Activated CD4-positive, CD25-positive, alpha-beta regulatory T cell treated with anti-CD3 and anti-CD28 coated beads, Interleukin-2, amount 50 U/mL, for 72 hours (primary cell): Measurements from ENCODE around the gene ATXN7L1.

ENCODE experiments used
- DNase-seq: peaks from one replicate; pipeline ENCODE4 v3.0.0; 2021

Gene ATXN7L1

DNA sequence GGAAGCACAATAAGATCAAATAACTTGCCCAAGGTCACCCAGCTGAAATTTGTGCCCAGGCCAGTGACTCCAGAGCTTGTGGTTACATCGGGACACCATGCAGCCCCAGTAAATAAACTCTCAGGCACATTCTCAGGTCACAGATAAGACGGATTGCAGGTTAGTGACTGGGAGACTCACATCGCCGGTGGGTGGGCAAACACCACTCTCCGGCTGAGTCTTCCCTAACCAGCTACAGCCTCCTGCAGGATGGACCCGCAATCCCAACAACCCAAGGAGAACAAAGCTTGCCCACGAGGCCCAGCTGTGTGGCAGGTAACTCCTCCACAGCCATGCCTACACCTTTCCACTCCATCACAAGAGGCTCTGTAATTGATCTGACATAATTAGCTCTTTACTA is 213.4 kb downstream of the ATXN7L1 start:
- no peak for DNase-seq

DNA sequence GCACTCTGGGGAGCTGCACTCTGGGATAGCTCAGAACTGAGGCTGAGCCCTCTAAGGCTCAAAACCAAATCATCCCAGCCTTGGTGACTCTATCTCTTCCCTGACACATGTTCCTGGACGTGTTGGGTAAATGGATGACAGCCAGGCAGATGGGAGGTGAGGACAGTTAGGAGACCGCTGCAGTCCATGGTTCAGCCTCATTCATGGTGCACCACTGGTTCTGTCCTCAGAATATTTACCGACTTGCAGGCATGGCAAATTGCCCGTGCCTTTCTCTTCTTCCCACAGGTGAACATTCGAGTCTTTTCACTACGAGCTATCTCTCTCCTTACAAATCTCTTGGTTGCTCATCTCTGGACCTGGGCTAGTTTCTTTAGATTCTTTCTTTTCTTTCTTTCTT is 214.8 kb downstream of the ATXN7L1 start:
- DNase-seq = no peak

DNA sequence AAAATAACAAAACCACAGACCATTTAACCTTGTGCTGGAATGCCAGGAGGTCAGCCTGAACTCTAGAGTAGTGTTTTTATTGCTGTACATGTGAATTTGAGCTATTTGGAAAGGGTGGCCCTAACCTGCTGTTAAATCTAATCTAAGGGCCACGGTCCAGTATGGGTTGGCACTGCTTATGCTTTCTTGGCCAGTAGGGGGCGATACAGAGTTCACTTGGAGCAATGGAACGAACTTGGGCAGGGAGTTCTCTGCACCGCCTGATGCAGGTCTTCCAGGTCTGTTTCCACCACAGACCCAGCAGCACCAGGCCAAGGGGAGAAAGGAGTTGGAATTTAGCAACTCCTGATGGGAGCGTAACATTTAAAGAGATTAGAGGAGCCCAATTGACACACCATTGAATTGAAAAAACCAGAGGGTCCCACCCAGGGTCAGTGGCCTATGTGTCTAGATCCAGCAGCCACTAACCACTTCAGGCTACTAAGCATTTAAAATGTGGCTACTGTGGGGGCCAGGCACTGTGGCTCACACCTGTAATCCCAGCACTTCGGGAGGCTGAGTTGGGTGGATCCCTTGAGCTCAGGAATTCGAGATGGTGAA is 219.4 kb downstream of the ATXN7L1 start:
- DNase-seq = peak; percentile 79

DNA sequence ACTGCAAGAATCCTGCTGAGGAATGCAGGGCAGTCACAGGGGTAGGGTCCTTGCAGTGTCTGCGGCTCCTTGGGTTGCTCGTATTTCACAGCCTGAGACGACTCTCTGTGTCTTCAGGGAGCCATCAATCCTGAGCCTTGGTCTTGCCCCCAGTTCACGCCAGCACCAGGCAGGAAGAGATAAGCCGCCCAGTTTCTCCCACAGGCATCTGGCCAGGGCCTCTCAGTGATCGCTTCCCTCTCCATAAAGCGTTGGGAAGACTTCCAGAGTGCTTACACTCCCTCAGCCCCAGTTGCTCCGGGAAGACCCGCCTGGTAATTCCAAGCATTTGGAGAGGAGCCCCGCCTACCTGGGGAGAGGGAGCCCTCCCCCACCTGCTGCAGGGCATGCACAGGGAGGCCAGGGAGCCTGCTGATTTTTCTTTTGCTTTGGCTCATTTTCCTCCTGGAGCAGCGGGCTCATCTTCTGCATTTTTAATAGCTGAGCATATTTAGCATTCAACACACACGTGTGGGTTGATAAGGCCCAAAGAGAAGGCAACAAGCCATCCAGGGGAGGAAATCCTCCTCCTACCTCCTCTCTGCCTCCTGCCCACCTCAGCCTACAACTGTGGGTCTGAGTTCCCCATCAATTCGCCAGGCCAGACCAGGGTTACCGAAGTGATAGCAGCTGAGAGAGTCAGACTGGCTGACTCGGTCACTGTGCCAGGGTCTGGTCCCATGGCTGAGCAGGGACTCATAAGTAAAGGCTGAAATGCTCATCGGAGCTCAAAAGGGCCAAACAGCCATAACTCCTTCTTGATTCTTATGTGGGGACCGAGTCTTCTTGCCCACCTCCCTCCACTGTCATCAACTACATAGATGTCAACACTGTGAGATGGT is 220.7 kb downstream of the ATXN7L1 start:
- no peak for DNase-seq

DNA sequence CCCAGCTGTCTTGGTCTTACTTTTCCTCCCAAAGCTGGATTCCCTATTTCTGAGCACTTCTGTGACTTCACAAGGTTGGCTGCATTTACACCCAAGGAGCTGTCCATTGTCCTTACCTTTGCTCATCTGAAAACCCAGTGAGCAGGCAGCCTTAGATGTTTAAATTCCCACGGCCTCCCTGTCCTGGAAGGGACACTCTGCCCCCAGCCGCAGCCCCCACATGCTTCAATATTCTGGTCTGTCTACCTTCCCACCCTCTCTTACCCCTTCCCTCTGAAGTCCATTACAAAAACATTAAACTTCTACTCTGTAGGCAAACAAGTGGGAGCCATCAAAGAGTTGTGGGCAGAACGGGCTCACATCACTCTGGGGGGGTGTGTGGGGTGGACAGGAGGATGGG is 221.3 kb downstream of the ATXN7L1 start:
- no peak for DNase-seq

DNA sequence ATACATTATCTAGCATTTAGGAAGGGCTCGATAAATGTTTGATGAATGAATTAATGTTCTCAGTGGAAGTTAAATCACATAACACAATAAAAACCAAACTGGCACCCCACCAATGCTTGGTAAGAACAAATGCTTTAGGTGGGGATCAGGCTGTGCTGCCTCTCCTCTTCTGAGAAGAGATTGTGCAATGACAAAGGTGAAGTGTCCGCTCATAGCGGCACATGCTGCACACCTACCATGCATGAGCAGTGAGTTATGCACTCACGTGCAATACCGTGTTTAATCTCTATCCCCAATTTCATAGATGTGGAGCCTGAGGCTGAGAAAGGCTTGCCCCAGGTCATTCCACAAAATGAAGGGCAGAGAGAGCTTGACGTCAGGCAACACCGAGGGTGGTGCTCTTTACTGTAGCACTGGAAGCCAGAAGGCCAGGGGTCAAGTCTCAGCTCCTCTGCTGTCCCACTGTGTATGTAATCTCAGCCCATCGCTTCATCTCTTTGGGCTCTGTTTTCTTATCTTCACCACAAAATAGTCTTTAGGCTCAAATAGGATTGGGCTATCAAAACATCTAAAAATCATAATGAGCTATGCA is 222.2 kb downstream of the ATXN7L1 start:
- DNase-seq = no peak

DNA sequence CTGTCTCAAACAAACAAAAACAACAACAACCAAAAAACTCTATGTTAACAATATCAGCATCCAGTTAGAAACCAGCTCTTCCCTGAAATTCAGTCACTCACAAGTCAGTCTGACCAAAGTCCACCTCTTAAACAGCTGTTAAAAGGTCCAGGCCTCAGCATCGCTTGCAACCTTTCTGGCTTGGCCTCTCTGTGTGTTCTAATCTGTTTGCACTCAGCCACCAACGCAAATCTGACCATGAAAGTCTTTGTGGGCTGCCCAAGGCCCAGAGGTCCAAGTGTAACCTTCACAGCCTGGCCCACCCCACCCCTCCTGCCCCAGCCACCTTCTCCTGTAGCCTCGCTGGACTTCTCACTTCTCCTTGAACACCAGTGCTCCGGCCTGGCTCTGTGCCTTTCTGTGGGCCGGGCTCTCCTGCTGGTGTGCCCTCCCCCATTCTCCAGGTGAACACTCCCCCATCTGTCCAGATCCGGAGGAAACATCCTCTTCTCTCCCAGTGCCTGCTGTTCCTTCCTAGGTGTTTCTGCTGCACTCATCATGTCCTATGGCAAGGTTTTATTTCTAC is 222.9 kb downstream of the ATXN7L1 start:
- DNase-seq = no peak

DNA sequence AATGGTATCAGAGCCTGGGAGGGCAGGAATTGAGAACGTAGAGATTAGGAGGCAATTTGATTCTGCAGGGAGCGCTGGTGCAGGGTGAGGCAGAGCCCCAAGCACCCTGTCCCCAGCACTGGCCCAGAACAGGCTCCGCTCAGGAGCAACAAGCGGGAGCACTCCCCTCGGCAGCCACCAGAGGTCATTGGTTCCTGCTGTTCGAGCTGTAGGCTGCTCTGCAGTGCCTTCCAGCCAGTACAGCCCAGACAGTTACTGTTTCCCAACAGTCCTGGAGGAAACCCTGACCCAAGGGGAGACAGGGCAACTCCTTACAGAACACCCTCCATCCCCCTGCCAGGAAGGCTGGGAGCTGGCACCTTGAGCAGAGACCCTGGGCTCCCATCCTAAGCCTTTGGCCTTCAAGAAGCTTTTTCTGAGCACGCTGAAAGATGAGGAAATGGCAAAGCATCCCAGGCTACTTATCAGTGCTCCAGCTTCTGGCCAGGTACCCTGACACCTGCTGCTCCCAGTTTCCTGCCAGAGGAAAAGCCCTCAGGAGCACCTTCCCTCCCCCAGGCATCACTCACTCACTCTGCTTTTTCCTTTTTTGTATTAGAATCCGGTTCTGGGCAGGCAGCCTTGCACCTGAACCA is 223.9 kb downstream of the ATXN7L1 start:
- peak; percentile 64 for DNase-seq

DNA sequence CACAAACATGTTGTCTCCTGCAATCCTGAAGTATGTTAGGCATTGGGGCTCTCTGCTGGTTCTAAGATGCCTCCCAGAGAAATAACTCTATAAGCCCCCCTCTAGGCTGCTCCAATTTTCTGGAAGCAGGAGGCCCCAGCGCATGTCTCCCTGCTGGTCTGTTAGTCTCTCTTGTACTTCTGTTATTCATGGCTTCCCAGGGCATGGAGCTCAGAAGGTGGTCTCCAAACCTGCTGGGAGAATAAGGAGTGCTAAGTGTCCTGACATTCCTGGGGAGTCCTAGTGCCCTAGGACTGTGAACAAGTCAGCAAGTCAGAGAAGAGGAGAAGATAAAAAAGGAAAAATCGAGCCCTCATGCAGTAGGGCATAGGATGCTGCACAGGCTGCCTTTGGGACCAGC is 224.6 kb downstream of the ATXN7L1 start:
- DNase-seq = no peak

DNA sequence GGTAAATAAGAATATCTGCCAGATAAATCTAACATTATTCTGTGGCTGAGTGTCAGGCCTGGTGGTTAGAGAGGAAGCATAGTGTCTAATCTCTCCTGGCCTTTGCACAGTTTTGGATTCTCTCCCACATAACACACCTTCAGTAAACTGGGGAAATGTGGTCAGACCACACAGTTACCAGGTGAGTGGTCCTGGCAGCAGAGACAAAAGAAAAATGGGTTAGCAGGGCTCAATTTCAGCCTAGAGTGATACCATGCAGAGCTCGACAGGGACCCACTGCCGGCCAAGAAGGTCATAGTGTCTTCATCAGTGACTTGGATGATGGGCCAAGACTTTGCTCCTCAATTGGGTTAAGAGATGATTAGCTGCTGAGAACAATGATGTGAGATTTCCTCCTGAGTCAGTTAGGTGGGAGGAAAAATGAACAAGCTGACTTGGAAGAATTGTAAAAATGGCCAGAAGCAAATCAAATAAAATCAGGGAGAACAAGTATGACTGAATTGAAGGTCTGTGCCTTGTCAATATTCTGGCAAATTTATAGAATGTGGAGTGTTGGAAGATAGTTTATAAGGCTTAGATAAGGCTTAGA is 225.9 kb downstream of the ATXN7L1 start:
- no peak for DNase-seq

DNA sequence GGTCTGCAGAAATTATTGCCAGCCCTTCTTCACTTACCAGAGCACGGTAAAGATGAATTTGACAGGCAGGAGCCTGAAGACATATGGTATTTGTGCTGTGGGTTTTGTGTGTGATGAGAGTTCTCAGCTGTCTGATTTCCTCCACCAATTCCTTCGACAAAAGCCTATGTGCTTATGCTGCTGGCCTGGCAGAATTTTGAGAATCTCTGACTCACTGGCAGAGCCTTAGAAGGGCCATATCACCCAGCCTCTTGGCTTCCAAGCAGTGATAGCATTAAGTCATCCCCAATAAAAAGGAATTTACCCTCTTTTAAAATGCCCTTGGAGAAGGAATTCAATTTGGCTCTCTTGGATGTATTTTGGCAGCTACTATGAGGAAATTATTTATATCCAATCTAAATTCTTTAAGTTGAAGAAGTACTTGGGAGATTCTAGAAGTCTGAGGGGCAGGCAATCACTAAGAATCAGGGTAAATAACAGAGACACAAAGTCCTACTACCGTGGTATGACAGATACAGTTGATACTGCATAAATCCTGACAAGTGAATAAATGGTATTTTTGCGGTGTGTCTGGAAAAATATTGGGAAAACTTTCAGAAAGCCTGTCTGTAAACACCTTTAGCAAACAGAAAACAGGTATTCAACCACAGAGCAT is 226.5 kb downstream of the ATXN7L1 start:
- DNase-seq = no peak

DNA sequence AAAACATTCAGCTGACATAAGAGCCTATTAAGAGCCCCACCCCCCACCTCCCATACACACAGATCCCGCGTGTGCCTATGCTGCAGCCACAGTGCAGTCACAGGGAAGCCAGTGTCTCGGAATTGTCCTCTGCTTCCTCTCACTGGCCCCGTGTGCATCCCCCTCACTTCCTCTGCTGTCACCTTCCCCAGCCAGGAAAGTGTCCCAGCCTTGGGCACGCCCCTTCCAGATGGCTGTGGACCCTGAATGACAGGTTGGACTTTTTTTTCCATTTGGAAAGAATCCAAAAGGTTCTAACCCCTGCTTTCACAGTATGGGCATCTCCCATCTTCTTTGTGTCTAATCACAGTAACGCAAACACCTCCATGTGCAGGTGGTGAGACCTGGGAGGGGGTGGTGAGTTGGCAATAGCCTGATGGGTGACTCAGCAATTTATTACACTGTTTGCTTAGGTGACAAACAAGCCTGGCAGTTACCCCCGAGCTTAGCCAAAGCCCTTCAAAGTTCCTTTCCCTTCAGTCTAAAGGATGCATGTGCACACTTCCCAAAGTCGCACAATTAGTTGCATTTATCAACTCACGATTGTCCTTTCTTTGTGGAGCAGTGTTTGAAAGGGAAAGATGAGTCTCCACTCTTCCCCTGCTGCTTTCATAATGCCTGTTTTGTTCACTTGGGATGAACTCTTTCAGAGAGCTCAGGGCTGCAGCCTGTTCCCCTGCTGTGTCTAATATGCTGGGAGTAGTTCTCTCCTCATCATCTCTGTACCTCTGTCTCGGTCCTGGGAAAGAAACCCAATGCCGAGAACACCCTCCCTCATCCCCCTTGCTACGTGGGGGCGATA is 227.6 kb downstream of the ATXN7L1 start:
- no peak for DNase-seq

DNA sequence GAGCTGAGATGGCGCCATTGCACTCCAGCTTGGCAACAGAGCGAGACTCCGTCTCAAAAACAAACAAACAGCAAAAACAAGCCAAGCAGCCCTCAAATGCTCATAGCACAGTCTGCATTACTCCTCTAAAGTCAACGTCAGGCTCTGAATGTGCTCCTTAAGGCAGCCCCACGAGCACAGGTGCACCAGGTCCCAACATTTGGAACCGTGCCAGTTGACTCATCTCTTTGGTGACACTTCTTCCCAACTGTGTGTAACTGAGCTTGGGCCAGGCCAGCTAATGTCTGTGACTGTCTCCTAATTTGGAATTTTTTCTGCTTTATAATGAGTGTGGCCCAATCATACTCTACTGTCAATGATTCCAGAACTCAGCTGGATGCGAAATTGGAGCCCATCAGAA is 228.8 kb downstream of the ATXN7L1 start:
- no peak for DNase-seq

DNA sequence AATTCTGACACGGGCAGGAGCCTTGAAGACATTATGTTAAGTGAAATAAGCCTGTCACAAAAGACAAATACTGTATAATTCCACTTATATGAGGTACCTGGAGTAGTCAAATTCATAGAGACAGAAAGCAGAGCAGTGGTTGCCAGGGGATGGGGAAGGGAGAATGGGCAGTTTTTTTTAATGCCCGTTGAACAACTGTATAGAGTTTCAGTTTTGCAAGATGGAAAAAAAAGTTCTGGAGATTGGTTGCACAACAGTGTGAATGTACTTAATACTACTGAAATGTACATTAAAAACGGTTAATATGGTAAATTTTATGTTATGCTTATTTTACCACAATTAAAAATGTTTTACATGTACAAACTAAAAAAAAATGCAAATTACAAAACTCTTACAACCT is 231.5 kb downstream of the ATXN7L1 start:
- no peak for DNase-seq

DNA sequence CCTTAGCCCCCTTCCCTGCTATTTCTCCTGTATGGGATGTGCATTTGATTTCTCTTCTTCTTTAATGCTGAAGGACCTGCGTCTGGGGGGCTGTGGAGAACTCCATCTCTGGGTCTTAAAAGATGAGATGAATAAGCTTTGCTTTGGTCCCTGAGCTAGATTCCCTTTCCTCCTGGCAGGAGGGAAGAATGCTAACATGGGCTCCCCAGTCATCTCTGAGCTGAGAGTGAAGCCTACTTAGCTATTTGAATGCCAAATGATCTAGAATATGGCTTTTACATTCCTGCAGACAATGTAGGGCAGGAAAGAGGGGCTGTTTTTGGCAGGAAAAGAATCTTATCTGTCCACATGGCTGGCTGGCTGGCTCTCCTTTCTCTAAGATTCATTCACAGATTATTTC is 232.5 kb downstream of the ATXN7L1 start:
- DNase-seq = no peak

DNA sequence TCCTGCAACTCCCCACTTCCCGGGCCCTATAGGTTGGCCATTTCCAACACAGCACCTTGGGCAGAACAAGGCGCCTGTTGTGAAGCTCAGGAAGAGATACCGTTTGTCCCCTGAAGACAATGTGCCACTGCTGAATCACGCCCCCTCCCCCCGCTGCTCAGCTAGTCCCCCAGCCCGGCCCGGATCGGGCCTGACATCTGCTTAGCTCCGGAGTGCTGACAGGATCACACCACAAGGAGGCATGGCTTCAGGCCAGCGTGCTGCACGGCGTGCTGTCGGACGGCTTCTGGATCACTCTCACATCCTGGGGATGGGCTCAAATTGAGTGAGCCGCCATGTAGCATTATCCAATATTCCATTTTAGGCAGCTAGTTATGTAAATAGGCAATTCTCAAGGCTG is 233.0 kb downstream of the ATXN7L1 start:
- no peak for DNase-seq

DNA sequence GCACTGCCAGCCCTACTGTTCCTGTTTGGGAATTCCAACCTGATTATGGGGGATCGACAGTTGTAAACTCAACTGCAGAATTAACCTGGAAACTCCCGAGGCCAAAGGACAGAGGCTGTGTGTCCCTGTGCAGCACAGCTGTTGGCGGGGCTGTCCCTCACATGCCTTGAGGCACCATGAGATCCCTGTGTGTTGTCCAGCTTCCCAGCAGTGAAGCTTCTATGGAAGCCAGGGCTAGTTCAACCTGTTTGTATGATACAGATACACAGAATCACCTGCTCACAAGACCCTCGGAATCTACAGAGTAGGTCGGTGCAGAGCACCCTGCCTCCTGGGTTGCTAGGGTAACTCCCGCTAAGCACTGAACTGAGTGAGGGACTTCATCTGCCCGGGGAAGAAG is 234.1 kb downstream of the ATXN7L1 start:
- DNase-seq = no peak

DNA sequence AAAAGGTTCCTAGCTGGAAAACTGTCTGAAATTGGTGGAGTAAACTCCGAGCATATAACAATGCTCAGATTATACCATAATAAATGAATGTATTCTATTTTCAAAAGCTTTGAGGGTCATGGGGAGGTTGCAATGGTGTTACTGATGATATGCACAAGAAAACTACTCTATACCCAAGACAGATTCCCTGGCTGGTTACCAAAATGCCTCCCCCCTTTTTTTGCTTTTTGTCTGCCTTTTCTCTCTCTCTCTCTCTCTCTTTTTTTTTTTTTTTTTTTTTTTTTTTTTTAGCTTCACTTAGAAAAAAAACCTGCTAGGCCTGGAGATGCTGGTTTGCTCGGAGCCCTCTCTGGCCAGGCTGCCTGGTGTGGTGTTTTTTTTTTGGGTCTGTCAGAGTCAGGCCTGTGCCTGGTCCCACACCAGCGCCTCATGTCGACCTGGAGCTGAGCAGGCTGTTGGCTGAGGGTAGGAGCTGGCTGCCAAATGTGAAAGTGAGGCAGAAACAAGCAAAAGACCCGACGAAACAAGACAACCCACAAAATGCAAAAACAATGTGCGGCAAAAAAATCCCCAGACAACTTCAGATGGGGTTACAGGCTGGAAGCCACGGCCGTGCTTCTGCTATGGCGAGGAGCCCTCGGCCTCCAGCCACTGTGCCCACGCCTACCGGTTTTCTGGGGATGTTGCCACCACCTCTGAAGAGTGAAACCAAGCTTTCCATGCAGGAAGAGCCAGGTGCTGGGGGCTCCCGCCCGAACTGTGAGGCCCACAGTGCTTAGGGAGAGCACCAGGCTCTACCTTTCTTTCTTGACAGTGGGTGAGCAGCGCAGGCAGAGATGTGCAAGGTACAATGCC is 235.2 kb downstream of the ATXN7L1 start:
- DNase-seq = no peak

DNA sequence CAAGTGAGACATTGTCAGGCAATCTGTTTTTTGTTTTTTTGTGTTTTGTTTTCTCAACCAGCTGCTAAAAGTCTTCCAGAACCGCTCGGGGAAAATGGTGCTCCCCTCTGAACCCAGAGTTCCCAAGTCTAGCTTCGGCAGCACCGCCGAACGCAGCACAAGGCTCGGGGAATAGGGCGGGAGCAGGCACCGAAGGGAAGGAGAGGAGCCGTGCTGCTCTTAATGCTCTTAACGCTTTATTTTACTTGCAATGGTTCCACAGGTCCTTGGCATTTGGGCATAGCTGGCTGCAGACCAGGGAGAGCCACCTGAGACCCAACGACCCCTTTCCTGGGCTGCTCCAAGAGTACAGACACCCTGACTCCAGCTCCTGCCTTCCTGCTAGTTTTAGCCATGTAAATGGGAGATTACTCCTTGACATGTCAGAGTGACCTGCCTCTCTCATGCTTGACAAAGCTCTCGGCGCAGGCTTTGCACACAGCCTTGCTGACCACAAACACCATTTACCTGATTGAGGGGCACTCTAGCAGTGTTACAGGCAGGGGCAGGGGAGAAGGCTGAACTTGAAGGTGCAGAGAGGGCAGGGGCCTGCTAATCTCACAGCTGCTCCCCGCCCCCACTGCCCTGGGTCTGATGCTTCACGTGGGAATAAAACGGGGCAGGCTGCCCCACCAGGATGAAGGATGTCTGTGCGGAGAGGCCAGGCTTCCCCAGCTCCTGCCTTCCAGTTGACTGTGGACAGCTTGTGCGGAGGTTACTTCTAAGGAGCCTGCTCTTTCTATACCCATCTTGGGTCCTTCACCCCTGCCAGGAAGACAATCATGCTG is 236.5 kb downstream of the ATXN7L1 start:
- no peak for DNase-seq
